ACHN (cell line): ENCODE measurements around the gene COMMD2.

Source experiments
- DNase-seq: peaks from one replicate; pipeline ENCODE4 v3.0.0-alpha.2; 2015
- in situ Hi-C: cut with HindIII; loops from 2 replicates; pipeline ENCODE4 v1.10.0; 2017; ENCODE audit warnings: low sequenced_read_pairs, low pct_ligation_motif_present, low pct_unique_long_range_greater_than_20kb

COMMD2 gene

GRCh38 chr3:149752051-149752787 is at the start of gene COMMD2:
Gene COMMD2, minus strand, starts transcription at chr3:149752489. Its CDS starts 45 bp downstream, at chr3:149752444.
- in situ Hi-C loops: no loop called here
- peak; percentile 91 for DNase-seq

GRCh38 chr3:149801639-149802038 is 49.4 kb upstream of the COMMD2 start:
- in situ Hi-C loops: no loop called here

DNA sequence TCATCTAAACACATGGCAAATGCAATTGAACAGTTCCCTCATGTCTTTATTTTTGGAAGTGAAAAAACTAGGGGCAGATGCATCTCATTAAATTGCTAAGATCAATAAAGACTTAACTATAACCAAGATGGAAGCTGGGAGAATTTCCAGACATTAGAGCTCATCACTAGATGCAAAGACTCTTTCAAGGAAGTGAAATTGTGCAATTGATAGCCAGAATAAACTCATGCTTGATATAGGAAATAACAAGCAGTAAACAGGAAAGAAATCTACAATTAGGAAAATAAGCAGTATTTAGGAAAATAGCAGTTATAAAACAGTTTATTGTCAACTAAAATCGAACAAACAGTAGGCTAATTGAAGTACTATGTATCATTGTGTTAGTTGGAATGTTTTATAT is 48.9 kb upstream of the COMMD2 start:
- in situ Hi-C loops: no loop called here
- DNase-seq: no peak

More at GRCh38 chr3:149801639-149802038, 49.4 kb upstream of the COMMD2 start:
- DNase-seq: no peak

DNA sequence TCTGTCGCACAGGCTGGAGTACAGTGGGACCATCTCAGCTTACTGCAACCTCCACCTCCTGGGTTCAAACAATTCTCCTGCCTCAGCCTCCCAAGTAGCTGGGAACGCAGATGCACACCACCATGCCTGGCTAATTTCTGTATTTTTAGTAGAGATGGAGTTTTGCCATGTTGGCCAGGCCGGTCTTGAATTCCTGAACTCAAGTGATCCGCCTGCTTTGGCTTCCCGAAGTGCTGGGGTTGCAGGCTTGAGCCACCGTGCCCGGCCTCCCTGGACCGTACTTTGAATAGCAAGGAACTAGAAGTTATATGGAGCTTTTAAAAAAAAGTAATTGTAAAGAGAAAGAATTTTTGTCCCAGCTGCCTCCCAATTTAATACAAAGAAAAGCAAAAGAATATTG is 48.4 kb upstream of the COMMD2 start:
- in situ Hi-C loops: no loop called here
- no peak for DNase-seq

DNA sequence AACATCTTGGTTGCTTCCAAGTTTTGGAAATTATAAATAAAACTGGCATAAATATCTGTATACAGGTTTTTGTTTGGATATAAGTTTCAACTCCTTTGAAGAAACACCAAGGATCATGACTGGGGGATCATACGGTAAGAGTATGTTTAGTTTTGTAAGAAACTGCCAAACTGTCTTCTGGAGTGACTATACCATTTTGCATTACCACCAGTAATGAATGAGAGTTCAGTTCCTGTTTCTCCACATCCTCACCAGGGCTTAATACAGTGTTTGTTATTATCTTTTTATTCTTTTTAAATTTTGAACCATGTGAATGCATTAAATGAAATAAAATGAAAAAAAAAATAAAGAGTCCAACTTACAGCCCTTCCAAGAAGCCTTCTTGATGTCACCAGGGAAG is 43.7 kb upstream of the COMMD2 start:
- in situ Hi-C loops: no loop called here
- DNase-seq: no peak

GRCh38 chr3:149792452-149793270 is 40.4 kb upstream of the COMMD2 start, which contains the start of gene ANKUB1:
Gene ANKUB1, minus strand, starts transcription at chr3:149792554. Its CDS starts 188 bp downstream, at chr3:149792366.
- in situ Hi-C loops: no loop called here
- no peak for DNase-seq

DNA sequence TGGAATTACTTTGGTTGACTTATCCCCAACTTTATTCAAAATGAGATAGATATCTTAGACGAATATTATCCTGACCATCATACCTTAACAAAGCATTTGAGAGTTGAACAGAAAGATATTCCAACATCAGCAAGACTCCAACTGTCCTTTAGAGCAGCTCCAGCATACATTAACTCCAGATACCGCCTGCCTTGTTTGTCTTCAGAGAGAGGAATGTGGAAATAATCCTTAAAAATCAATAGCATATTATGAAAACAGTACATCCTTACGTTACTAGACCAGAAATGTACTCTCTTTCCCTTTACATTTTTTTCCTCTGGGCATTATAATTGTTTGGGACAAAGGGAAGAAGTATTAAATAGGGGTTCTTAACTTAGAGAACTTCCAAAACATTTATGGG is 38.4 kb upstream of the COMMD2 start:
- no peak for DNase-seq
- in situ Hi-C loops: no loop called here

GRCh38 chr3:149790268-149790667 is 38.0 kb upstream of the COMMD2 start:
- in situ Hi-C loops: no loop called here

GRCh38 chr3:149784064-149784704 is 31.9 kb upstream of the COMMD2 start:
- in situ Hi-C loops: no loop called here
- DNase-seq: peak; percentile 27

More at GRCh38 chr3:149790268-149790667, 38.0 kb upstream of the COMMD2 start:
- no peak for DNase-seq

DNA sequence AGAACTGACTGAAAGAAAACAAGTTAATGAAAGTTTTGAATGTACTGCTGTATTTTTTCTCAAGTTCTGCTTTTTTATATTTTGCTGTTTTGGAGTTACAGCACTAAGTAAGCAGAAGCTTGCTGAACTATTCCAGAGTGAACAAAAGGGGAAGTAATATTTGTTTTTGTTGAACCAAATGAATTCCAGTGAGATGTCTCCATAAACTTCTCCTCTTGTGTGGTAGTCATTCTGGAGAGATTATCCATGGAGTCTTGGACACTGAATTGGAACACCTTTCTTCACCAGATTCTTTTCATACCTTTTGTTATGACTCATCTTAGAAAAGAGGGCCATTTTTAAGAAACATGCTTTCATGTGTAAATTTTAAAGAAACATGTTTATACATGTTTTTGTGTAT is 31.3 kb upstream of the COMMD2 start:
- in situ Hi-C loops: no loop called here
- DNase-seq: peak; percentile 66

DNA sequence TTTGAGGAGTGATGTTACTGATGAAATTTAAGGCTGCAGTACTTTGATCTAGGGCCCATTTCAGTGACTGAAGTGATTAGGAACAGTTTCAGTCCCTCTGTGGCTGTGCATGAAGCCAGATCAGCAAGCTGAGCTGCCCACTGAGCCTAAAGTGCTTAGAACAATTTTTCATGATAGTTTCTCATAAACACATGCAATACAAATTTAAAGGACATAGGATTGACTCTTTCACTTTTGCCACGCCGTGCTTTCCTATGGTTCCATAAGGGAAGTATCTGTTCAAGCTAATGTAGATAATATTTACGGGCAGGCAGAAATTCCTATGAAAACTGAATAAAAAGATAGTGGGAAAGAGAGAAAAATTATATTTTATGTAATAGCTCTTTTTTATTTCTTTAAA is 29.5 kb upstream of the COMMD2 start:
- in situ Hi-C loops: no loop called here
- no peak for DNase-seq

GRCh38 chr3:149781211-149781610 is 28.9 kb upstream of the COMMD2 start:
- in situ Hi-C loops: no loop called here
- no peak for DNase-seq

DNA sequence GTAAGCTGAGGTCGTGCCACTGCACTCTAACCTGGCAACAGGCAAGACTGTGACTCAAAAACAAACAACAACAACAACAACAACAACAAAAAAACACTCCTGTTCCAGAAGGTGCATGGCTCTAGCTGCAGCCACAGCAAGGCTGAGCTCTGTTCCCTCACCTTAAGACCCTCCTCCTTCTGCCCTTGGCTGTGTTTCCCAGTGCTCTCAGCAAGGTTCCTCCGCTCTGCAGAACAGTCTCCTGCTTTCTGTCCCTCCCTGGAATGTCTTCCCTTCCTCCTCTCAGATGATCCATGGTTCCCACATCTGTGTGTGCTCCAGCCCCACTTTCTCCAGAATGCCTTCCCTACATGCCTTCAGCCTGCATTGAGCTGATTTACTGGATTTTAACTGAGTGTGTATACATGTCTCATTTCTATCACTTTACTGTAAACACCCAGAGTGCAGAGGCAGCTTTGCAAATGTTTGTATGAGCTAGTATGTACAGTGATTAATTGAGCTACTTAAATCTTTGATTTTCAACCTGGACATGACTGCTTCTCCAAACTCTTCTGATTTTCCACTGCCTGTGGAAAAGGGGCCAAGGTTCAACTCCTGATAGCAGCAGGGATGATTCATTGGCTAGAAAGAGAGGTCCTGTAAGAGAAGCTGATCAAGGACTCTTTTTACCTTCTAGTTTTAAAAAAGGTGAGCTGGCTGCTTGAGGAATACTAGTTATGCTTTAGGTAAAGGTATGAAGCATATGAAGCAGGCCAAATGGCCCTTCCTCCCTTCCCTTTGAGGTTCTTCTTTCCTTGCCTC is 25.3 kb upstream of the COMMD2 start:
- in situ Hi-C loops: no loop called here
- DNase-seq: no peak

DNA sequence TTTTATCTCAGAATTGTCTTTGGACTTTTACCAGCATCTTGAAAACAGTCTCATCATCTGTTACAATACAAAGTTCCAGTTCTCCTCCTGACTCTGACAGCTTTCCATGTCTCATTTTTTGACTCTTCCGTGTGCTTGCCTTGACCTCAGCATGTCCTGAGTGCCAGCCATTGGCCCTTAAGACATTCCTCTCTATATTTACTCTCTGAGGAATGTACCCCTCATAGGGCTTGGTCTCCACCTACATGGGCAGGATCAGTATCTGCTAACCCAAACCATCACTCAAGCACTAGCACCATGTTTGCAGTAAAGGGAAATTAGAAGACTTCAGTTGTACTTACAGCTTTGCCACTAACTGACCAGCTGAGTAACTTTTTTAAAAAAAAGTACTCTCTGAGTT is 23.9 kb upstream of the COMMD2 start:
- in situ Hi-C loops: no loop called here
- no peak for DNase-seq

DNA sequence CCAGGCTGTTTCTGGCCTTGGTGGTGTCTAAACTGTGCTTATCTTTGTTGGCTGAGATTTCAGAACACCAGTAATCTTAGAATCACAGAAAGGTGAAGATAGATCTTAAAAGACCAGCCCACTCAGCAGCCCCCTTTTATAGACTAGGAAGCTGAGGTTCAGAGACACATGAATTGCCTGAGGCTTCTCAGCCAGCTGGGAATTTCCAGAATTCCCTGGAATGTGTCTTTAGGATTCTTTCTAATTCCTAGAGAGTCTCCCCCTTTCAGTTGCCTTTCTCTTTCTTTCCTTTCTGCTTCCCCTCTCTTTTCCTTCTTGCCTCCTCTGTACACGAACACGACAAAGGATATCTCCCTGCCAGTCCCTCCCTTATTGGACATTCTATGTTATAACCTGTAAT is 20.6 kb upstream of the COMMD2 start:
- no peak for DNase-seq
- in situ Hi-C loops: no loop called here

GRCh38 chr3:149771652-149772271 is 19.5 kb upstream of the COMMD2 start:
- in situ Hi-C loops: no loop called here
- DNase-seq: peak; percentile 56

- no peak for DNase-seq
- in situ Hi-C loops: no loop called here
Measured at GRCh38 chr3:149770246-149770645, 18.0 kb upstream of the COMMD2 start.

- DNase-seq: no peak
- in situ Hi-C loops: no loop called here
Measured at GRCh38 chr3:149768704-149769103, 16.4 kb upstream of the COMMD2 start.
